HG03469 (cell line): ENCODE results near the gene COA3.

ENCODE experiments used
- ATAC-seq: cut with Tn5 transposase; IDR thresholded peaks from one replicate; pipeline ENCODE4 v1.9.1; 2021; ENCODE audit warnings: mild to moderate bottlenecking, moderate library complexity, moderate number of reproducible peaks; ENCODE audit not compliant: unreplicated experiment

COA3 gene

DNA sequence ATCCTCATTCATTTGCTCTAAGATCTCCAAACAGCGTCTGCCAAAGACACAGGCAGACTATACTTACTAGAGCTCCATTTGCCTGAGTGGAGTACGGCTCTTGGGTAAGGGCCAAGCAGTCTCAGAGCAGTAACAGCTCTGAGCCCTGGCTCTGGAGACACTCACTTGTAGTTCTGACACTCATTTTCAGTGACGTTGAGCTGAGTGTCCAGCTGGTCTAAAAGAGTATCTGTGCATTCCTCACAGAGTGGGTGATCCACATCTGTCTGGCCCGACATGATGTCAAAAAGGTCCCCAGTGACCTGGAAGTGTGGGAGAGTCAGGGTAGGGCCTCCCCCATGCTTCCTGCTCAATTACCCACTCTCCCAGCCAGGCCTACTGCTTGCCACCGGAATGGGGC, 19.9 kb upstream of the COA3 start:
- ATAC-seq = no peak

GRCh38 chr17:42817866-42818265, 19.4 kb upstream of the COA3 start:
- ATAC-seq = no peak

GRCh38 chr17:42814633-42815399, 16.3 kb upstream of the COA3 start:
- ATAC-seq = no peak

DNA sequence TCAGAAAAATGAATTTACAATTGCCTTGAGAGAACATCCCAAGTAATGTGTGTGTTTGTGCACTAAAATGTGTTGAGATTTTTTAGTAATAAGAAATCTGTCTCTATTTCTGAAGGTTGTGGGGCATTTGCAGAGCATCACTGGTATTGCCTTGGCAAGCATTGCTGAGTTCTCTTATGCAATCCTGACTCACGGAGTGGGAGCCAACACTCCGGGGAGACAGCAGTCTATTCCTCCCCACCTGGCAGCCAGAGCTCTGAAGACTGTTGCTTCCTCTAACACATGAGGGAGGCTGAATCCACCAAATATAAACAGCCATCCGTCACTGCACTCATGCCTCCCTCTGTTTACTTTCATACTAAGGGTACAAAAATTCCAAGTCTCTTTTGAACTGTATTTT, 10.7 kb upstream of the COA3 start:
- no peak for ATAC-seq

- no peak for ATAC-seq
These were observed 7.7 kb upstream of the COA3 start for GRCh38 chr17:42806249-42806648.

DNA sequence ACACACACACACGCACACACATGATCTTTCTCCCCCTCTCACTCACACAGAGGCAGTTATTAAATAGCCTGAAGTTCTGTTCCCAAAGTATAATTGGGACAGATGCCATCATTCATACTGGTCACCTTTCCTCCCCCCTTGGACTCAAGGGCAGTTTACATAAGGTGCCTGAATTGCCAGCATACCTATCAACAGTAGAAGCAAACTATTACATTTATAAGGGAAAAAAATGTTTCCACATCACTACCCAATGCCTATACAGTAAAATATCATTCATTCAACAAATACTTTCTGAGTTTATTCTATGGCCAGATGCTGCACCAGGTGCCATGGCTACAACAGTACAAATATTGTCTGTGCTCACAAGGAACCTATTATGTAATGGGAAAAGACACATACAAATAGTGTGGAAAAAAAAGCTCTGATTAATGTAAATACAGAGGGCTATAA, 6.4 kb upstream of the COA3 start:
- ATAC-seq = no peak

- ATAC-seq = no peak
These were observed 4.8 kb upstream of the COA3 start for GRCh38 chr17:42803074-42803883.

DNA sequence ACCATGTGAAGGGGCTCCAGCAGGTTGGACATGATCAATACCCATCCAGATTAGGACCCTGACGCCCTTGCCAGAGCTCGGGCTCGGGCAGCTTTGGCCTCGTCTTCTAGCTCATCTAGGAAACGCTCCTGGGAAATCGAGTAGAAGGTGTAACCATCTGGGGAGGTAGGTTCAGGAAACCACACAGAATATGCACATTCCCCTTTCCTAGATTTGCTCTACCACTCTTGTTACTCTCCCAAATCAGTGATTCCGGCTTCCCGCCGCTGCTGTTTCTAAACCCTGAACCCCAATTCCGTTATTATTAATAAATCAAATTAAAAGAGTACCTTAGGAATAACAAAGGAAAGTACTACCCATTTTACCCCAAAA, 507 bp downstream of the COA3 start:
- no peak for ATAC-seq

GRCh38 chr17:42797067-42798007, 1.2 kb downstream of the COA3 start:
- ATAC-seq = no peak

DNA sequence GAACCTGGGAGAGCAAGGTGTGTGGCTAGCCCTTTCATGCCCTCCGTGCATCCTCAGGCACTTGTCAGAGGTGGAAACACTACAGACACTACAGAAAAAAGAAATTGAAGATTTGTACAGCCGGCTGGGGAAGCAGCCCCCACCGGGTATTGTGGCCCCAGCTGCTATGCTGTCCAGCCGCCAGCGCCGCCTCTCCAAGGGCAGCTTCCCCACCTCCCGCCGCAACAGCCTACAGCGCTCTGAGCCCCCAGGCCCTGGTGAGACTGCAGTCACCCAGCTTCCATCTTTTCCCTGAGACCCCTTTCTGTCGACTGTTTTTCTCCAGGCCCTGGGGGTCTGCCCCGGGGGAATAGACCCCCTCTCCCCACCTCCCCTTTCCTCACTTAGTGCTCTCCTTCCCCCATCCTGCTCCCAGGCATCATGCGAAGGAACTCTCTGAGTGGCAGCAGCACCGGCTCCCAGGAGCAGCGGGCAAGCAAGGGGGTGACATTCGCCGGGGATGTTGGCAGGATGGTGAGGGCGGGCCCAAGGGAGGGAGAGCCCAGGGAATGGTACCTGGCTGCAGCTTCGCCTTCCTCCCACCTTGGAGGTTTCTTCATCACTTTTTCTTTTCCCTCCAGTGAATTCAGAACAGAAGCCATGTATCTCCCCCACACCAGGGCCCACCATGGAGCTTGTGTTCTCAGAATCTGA, 2.3 kb downstream of the COA3 start:
- ATAC-seq = no peak

- ATAC-seq = no peak
These were observed 3.0 kb downstream of the COA3 start for GRCh38 chr17:42795465-42795864.

- no peak for ATAC-seq
These were observed 3.4 kb downstream of the COA3 start for GRCh38 chr17:42795061-42795460.

- no peak for ATAC-seq
These were observed 6.0 kb downstream of the COA3 start for GRCh38 chr17:42792545-42792944.

- ATAC-seq = no peak
These were observed 6.6 kb downstream of the COA3 start for GRCh38 chr17:42791948-42792347.

GRCh38 chr17:42787266-42787665, 11.2 kb downstream of the COA3 start:
- no peak for ATAC-seq

DNA sequence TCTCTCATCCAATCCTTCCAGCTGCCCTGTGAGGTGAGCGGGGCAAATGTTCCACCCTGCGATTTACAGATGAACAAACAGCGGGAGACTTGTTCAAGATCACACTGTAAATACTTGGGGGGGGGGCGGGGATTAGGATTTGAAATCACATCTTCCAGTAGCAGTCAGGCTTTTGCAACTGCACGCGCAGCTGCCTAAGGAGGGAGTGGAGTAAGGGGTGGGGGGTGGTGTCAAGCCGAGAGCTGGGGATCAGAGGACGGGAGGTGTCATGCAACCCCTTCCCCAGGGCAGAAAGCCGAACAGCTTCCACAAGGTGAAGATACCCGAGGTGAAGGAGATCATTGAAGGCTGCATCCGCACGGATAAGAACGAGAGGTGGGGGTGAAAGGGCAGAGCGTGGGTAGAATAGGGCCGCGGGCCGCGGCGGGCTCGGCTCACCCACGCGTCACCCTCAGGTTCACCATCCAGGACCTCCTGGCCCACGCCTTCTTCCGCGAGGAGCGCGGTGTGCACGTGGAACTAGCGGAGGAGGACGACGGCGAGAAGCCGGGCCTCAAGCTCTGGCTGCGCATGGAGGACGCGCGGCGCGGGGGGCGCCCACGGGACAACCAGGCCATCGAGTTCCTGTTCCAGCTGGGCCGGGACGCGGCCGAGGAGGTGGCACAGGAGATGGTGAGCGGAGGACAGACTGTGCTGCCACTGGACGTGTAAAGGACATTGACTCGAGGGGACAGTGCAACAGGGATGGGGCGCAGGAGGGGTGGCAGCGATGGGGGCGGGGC, 13.5 kb downstream of the COA3 start:
- ATAC-seq = no peak

DNA sequence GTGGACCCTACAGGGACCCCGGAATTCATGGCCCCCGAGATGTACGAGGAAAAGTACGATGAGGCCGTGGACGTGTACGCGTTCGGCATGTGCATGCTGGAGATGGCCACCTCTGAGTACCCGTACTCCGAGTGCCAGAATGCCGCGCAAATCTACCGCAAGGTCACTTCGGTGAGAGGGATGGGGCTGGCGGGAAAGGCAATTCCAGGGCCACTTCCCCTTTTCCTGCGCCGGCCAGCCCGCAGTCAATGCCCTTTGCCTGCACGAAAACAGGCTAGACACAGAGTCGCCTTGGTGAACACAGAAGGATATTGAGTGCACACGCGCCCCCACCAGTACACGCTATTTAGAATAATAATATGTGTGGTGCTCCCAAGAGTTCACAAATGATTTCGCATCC, 14.1 kb downstream of the COA3 start:
- ATAC-seq = no peak

GRCh38 chr17:42783791-42784138, 14.7 kb downstream of the COA3 start:
- ATAC-seq = no peak

- no peak for ATAC-seq
These were observed 15.3 kb downstream of the COA3 start for GRCh38 chr17:42783062-42783790.
